Measurements from ENCODE around the gene DGKI. TPM values are rescaled to one million over a fixed set of nuclear protein-coding genes. Genes with fewer than 3 reads are reported as not detected.

Gene DGKI
- total and polyA plus RNA-seq, 2 donors = 1.8 to 13.3 TPM

DNA sequence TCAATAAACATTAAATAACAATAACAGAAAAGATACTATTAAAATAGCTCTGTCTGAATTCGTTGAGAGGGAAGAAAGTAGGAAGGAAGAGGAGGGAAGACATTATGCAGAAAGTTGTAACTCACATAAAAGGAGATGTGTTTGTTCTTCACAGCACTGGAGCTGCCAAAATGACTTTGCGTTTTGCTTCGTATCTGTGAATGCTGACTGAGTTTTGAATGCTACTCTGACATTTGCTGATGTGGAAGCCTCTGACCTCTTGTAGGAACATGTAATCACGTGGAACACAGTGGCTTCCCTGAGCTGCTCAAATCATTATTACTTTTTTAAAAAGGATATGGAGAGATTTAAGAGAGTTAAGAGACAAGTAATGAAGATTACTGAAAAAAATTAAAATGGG lies 15.6 kb upstream of the DGKI start:
- Histone ChIP-seq H3K36me3 (ENCODE audit: insufficient read depth) (no peaks in the 10 kb centered on the region), H3K4me1 (ENCODE audit: insufficient read depth) (no peaks in the 10 kb centered on the region), H3K4me3 (ENCODE audit: low read depth, low read length) (no peak overlapping the region), H3K27ac (ENCODE audit: low read depth) (no peak overlapping the region)
- no peak for DNase-seq (ENCODE audit: extremely low spot score)
- 35% methylated on average over 4 of the region's 4 CpGs for WGBS

DNA sequence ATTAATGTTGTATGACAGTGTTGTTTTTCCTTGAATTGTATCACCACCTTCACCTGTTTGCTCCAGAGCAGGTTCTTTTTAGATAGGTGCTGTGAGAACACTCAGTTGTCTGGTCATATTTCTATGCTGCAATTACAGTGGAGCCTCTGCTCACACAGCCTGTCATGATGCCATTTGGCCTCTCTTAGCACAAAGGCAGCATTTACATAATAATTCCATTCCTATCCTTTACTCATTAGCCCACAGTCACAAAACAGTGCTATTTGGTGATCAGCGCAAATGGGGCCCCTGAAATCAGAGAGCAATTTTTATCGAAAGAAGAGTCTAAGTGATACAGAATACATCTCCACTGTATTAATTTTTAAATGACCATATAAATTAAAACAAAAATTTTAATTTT lies 13.8 kb upstream of the DGKI start:
- DNase-seq (ENCODE audit: extremely low spot score) = no peak
- Histone ChIP-seq H3K4me3 (ENCODE audit: low read depth, low read length) (no peak overlapping the region), H3K4me1 (ENCODE audit: insufficient read depth) (no peaks in the 10 kb centered on the region), H3K36me3 (ENCODE audit: insufficient read depth) (no peaks in the 10 kb centered on the region), H3K27ac (ENCODE audit: low read depth) (no peak overlapping the region)
- 96% methylated on average over 2 of the region's 2 CpGs for WGBS

DNA sequence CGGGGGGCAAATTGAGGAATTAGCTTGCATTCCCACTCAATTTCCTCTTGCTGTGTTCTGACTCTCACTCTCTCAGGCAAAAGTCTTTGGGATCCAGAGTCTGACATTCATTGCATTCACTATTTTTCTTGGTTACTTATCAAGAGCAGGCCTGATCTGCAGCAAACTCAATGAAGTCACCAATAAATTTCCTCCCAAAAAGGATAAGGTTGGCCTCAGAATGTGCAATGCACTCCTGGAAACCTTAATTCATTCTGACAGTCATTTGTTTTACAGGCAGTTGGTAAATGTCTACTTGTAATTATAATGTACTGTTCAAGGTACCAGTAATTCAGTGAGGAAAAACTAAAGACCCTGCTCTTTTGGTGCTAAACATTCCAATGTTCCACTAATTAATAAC lies 6.3 kb upstream of the DGKI start:
- H3K4me1 ChIP-seq (ENCODE audit: insufficient read depth) = no peaks in the 10 kb centered on the region
- no peaks in the 10 kb centered on the region for H3K36me3 ChIP-seq (ENCODE audit: insufficient read depth)
- no peak overlapping the region for H3K4me3 ChIP-seq (ENCODE audit: low read depth, low read length)
- DNase-seq (ENCODE audit: extremely low spot score) = no peak
- WGBS = 99% methylated on average over 1 of the region's 1 CpG
- H3K27ac ChIP-seq (ENCODE audit: low read depth) = no peak overlapping the region

DNA sequence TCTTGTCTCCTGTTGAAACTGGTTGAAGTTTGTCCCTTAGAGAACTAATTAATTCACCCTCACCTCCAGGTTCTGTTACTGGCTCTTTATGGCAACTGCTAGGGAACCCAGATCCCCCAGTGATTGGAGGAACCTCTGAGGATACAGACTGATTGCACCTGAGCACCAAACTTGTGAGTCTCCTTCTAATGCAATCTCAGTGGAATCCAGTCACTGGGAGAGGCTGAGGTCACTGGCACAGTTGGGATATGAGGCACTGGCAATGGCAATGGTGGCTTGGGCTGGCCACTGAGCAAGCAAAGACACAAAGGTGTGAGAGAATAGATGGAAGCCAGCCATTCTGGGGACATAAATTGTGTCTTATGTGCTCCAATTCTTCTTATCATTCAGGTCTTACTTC lies 5.3 kb upstream of the DGKI start:
- no peak for DNase-seq (ENCODE audit: extremely low spot score)
- H3K27ac ChIP-seq (ENCODE audit: low read depth) = no peak overlapping the region
- H3K36me3 ChIP-seq (ENCODE audit: insufficient read depth) = no peaks in the 10 kb centered on the region
- H3K4me1 ChIP-seq (ENCODE audit: insufficient read depth) = no peaks in the 10 kb centered on the region
- H3K4me3 ChIP-seq (ENCODE audit: low read depth, low read length) = no peak overlapping the region

DNA sequence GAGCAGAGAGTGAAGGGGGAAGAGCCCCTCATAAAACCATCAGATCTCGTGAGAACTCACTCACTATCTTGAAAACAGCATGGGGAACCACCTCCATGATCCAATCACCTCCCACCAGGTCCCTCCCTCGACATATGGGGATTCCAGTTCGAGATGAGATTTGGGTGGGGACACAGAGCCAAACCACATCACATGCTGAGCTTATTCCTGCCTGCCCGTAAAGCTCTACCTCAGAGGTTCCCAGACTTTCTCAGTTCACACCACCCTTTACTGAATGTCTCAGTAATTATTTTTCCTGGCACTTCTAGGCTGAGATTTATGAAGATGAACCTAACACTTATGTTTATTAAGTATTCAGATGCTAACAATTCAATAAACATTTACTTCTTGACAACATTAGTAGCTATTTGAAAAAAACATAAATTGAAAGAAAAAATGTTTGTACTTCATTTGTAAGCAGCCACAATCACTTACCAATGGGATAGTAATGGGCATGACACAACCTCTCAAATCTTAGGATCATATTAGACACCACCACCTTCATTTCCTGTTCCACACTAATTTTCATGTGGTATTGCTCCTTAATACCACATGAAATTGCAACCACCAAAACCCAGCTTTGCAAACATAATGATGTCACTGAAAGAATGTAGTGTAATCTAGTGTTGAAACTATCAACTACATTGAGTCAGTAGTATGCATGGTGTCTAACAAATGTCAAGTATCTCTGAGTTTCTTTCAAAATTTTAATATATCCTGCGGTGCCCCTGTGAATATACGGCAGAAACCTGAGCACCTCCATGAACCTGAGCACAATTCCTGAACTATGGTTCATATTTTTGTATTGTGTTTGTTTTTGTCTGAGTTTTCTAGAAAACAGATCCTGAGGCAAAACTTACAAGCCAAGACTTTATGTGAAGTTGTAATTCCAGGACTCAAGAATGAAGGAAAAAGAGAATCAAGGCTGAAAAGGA lies 4.5 kb upstream of the DGKI start:
- Histone ChIP-seq H3K4me3 (ENCODE audit: low read depth, low read length) (no peak overlapping the region), H3K4me1 (ENCODE audit: insufficient read depth) (no peaks in the 10 kb centered on the region), H3K36me3 (ENCODE audit: insufficient read depth) (no peaks in the 10 kb centered on the region), H3K27ac (ENCODE audit: low read depth) (no peak overlapping the region)
- WGBS = 83% methylated on average over 6 of the region's 6 CpGs
- DNase-seq (ENCODE audit: extremely low spot score) = no peak

DNA sequence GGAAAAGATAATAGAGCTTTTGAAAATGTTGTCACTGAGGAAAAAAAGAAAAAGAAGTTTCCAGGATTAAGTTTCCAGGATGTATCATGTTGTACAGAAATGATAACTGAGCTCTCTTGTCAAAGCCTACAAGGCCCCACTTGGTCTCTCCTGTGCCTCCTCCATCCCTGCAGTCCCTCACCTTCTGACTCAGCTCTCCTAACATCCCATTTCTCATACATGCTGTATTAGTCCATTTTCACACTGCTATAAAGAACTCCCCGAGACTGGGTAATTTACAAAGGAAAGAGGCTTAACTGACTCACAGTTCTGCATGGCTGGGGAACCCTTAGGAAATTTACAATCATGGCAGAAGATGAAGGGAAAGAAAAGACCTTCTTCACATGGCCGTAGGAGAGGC lies 3.8 kb upstream of the DGKI start:
- DNase-seq (ENCODE audit: extremely low spot score) = no peak
- H3K36me3 ChIP-seq (ENCODE audit: insufficient read depth) = no peaks in the 10 kb centered on the region
- WGBS = 79% methylated on average over 2 of the region's 2 CpGs
- no peaks in the 10 kb centered on the region for H3K4me1 ChIP-seq (ENCODE audit: insufficient read depth)
- H3K27ac ChIP-seq (ENCODE audit: low read depth) = no peak overlapping the region
- H3K4me3 ChIP-seq (ENCODE audit: low read depth, low read length) = no peak overlapping the region

DNA sequence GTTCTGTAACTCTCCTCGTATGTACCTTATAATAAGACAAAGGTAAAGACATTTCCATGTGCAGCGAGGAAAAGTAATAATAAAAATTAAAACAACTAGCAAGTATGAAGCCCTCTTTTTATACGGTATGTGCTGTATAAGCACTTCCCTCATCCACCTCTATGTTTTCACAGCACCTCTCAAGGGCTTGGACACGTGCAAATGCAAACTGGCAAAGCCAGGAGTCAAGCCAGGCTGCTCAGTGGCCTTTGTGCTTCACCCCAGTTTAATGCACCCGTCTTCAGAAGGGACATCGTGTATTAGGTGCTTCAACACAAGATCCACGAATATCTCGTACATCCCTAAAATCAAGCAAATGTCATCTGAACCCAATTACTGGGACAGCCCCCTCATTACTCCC lies 1.3 kb upstream of the DGKI start:
- no peak overlapping the region for H3K4me3 ChIP-seq (ENCODE audit: low read depth, low read length)

DNA sequence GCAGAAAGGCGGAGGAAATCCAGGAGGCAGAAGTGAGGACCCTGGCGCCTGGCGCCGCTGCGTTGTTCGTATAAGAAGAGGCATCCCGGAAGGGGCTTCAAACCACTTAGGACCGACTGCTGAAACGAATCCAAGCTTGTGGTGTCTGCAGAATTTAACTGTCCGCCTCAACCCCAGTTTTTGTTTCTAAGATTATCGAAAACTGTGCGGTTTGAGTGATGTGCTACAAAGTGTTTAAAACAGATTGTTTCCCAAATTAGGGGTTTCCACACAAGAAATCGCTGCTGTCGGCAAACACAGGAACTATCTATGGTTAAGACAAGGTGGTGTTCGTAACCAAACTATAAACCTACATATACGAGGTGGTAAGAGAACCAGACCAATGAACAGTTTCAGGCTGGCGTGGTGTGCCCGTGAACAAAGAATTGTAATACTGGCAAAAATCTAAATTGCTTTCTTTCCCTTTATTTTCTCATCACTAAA lies 835 bp upstream of the DGKI start:
- Histone ChIP-seq H3K27ac (ENCODE audit: low read depth) (no peak overlapping the region), H3K36me3 (ENCODE audit: insufficient read depth) (no peaks in the 10 kb centered on the region), H3K4me3 (ENCODE audit: low read depth, low read length) (no peak overlapping the region), H3K4me1 (ENCODE audit: insufficient read depth) (no peaks in the 10 kb centered on the region)
- no peak for DNase-seq (ENCODE audit: extremely low spot score)
- WGBS = 24% methylated on average over 18 of the region's 18 CpGs

More for the DNA sequence above, 1.3 kb upstream of the DGKI start:
- no peak for DNase-seq (ENCODE audit: extremely low spot score)
- H3K4me1 ChIP-seq (ENCODE audit: insufficient read depth) = no peaks in the 10 kb centered on the region
- no peaks in the 10 kb centered on the region for H3K36me3 ChIP-seq (ENCODE audit: insufficient read depth)
- no peak overlapping the region for H3K27ac ChIP-seq (ENCODE audit: low read depth)
- WGBS = 80% methylated on average over 8 of the region's 8 CpGs

DNA sequence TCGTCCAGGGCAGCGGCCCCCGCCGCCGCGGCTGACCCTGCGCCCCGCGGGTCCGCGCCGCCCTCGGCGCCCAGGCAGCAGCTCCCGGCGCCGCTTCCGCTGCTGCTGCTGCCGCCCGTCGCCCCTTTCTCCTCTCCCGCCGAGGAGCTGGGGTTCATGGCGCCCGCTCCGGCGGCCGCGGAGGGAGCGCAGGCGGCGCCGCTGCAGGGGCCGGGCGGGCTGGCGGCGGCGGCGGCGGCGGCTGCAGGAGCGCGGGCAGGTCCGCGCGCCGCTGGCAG lies 286 bp downstream of the DGKI start:
- under 1% methylated on average over 47 of the region's 47 CpGs for WGBS
- Histone ChIP-seq H3K27ac (ENCODE audit: low read depth) (no peak overlapping the region), H3K4me3 (ENCODE audit: low read depth, low read length) (peak overlapping the region; percentile 49), H3K36me3 (ENCODE audit: insufficient read depth) (no peaks in the 10 kb centered on the region), H3K4me1 (ENCODE audit: insufficient read depth) (no peaks in the 10 kb centered on the region)
- no peak for DNase-seq (ENCODE audit: extremely low spot score)

DNA sequence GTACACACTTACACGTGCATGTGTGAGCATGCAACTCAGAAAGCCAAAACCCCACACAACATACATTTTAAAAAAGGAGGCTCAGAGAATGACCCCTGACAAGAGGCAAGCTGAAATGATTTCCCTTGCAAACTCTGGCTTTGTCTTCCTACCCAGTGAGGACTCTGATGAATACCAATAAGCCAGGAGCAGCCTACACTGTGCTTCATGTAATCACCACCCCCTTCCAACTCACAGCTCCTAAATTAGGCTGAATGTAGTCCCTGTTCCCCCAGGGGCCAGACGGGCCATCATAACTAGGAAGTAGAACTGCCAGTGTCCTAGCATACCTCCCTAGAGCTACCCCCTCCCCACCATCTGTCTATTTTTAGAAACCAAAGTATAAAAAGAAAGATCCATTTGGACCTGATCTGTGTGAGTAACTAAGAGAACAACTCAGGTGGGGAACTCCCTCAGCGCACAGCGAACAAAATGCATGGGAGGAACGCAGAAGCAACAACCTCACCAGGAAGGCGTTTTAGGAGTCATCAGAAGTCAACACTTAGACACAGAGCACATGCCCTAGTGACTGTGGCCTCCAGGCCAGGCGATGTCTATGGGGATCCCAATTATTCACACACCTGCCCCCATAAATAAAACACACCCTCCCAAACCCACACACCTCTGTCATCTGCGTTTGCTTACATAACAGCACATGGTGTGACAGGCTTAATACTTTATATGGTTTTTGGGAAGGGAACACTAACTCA lies 1.9 kb downstream of the DGKI start:
- WGBS = 91% methylated on average over 8 of the region's 8 CpGs
- no peak for DNase-seq (ENCODE audit: extremely low spot score)
- Histone ChIP-seq H3K27ac (ENCODE audit: low read depth) (no peak overlapping the region), H3K4me3 (ENCODE audit: low read depth, low read length) (no peak overlapping the region), H3K36me3 (ENCODE audit: insufficient read depth) (no peaks in the 10 kb centered on the region), H3K4me1 (ENCODE audit: insufficient read depth) (no peaks in the 10 kb centered on the region)

DNA sequence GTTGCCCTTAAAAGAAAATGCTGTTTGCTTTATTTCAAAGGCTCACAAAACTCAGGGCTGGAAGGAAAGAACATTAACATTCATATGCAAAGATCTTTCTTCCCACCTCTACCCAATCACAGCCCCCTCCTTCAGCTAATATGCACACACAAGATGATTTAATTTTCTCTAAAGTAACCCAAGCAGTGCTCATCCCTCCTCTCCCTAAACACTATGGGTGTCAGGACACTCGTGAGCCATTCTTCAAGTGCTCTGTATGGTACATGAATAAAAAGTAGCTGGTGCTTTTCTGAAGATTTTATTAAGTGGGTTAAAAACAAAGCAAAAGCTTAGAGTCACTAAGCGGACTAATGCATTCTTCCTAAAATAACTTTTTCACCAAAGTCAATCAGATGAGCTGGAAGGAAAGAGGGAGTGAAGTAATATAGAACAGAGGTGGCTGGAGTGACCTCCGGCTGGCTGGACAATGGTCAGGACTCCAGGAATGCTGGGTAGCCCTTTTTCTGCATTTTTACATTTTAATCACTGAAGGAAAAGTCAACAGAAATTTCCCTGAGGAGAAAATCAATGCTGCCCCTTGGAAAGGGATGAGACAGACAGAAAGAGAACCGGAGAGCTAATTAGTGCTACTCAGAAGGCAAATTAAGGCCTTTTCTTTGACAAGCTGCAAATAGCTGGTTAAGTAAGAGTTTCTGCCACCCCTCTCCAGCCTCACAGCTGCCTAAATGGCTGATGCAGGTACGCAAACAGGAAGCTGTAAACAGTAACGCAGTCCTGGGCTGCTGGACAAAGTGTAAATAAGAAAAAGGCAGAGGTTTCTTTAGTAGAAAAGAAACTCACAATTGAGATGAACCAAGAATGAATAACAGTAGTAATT lies 6.6 kb downstream of the DGKI start:
- 81% methylated on average over 6 of the region's 6 CpGs for WGBS
- H3K4me1 ChIP-seq (ENCODE audit: insufficient read depth) = no peaks in the 10 kb centered on the region
- H3K27ac ChIP-seq (ENCODE audit: low read depth) = no peak overlapping the region
- H3K4me3 ChIP-seq (ENCODE audit: low read depth, low read length) = no peak overlapping the region
- H3K36me3 ChIP-seq (ENCODE audit: insufficient read depth) = no peaks in the 10 kb centered on the region
- DNase-seq (ENCODE audit: extremely low spot score) = no peak

DNA sequence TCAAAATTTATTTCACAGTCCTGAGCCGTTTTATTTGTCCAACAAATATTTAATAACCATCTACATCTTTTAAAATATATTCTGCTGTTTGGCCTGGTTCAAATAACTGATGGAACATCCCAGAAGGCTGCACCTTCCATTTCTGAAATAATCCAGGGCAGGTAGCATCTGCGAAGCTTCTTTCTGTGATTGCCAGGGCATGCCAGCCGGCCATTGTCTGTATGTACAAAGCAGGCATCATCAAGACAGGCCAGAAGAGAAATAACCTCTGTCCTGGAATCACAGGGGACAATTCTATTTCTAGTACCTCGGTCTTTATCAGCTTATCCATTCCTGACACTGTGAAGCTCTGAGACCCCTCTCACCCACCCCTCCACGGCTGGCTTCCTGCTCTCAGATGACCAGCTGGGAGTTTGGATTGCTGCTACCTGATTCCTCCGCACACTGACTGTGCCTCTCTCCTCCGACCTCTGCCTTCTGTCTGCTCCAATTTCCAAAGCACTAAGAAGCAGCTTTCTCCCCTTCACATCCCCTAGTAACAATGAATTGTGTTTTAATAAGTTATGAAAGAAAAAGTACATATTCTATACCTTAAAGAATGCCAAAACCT lies 8.0 kb downstream of the DGKI start:
- DNase-seq (ENCODE audit: extremely low spot score) = no peak
- Histone ChIP-seq H3K4me1 (ENCODE audit: insufficient read depth) (no peaks in the 10 kb centered on the region), H3K27ac (ENCODE audit: low read depth) (no peak overlapping the region), H3K4me3 (ENCODE audit: low read depth, low read length) (no peak overlapping the region), H3K36me3 (ENCODE audit: insufficient read depth) (no peaks in the 10 kb centered on the region)
- WGBS = 83% methylated on average over 7 of the region's 7 CpGs

DNA sequence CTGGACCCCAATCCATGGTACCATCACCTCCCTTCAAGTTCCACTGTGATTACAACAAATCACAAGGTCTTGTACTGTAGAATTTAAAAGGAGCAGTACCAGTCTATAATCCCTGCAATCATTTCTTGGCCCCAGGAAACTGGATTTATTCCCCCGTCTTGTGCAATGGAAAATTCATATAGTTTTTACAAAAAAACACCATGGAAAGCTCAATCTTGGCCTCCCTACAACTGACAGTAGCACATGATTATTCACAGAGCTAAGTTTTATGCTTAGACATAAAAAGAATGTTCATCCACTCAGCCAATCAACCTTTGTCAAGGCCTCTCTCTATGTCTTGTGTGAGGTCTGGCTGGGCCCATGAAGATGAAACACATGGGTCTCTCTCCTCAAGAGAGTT lies 10.2 kb downstream of the DGKI start:
- no peak for DNase-seq (ENCODE audit: extremely low spot score)
- H3K27ac ChIP-seq (ENCODE audit: low read depth) = no peak overlapping the region
- H3K36me3 ChIP-seq (ENCODE audit: insufficient read depth) = no peaks in the 10 kb centered on the region
- WGBS = 34% methylated on average over 1 of the region's 1 CpG
- no peak overlapping the region for H3K4me3 ChIP-seq (ENCODE audit: low read depth, low read length)
- no peaks in the 10 kb centered on the region for H3K4me1 ChIP-seq (ENCODE audit: insufficient read depth)

All from urinary bladder (tissue), 4 donors.